Activated T-cell treated with anti-CD3 and anti-CD28 coated beads for 4 hours (primary cell): ENCODE results near the gene CCDC47.

ENCODE experiments used
- DNase-seq: peaks from one replicate; pipeline ENCODE4 v3.0.0-alpha.2; 2020

CCDC47 gene

DNA sequence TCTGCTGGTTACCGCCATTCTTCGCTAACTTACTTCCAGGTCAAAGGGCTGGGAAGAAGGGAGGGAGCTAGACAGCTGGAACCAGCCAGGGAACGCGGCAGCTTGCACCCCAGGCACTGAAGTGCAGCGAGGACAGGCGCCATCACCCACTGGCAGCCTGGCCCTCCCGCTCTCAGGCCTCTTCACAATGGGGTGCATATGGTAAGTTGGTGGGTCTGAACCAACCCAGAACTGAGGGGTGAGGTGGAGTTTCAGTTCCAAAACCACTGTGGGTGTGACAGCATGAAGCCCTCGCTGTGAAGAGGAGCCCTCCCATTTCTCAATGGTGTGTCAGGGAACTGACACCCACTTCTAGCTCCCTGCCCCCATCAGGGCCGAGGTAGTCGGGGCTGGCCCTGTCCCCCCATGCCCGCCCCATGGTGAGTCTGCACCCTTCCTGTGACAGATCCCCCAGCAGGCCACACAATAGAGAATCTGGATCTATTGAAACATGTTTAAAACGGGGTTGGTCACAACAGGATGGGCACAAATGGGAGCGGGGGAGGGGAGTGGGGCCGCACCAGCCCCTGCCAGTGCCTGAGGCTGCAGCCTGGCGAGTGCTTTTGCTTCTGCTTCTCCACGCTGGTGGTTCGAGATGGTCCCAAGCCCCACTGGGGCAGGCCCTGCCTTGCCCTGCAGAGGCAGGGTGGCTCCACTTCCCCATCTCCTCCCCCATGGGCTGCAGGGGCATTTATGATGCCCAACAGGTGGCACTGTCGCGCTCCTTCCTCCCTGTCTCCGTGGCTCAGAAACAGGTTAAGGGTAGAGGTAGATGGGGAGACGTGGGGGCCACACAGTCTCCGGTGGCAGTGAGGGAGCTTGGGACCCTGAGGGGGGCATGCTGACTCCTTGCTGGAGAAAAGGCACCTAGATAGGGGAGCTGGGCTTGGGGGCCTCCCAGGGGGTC lies 75.8 kb downstream of the CCDC47 start:
- DNase-seq, result peak; percentile 66

DNA sequence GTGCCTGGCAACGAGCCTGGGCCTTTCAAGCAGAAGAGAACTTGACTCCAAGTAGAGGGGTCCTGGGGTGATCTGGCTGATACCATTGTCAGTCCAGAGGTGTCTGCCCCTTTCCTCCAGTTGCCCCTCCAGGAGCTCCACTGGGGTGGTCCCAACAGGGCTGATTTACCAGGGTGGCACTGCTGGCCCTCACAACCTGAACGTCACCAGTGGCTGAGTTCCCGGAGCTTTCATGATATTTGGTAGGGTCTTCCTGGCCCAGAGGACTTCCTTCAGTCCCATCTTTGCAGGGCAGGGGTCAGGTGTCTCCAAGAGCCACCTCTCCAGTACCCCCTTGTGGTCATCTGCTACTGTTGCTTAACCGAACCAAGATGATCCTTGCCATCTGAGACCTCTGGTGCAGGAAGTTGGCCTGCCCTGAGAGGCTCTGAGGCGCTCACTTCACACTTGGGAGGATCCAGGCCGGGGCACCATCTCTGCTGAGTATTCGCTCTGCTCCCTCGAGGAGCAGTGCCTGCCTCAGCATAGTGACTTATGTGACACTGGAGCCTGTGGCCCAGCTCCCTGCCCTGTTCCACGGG lies 76.9 kb downstream of the CCDC47 start:
- no peak for DNase-seq

DNA sequence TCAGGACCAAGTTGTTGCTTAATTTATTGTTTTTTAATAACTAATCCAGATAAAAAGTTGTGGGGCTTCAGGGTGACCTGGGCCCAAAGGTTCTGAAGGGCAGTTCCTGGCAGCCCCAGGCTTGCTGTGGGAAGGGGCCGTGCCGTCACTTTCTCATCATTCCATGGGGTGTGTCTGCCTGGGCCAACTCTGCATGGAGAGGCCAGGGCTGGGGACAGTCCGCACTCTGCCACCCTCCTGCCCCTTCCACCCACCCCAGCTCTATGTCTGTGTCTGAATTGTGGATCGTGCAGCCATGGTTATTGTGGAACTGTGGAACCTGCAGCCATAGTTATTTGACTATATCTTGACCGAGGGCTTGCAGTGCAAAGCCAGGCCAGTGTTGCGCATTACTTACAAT lies 77.5 kb downstream of the CCDC47 start:
- no peak for DNase-seq
